Measurements from ENCODE around the gene RIPOR3.
"Not testable (repeated sequence)": the region's sequence is repeated elsewhere in the genome, so short reads cannot be mapped to it uniquely, and the experiment has no call there.

The RIPOR3 gene

GRCh38 chr20:50602432-50603088 is 88.8 kb downstream of the RIPOR3 start:
- no peak for DNase-seq

GRCh38 chr20:50601511-50602431 is 89.6 kb downstream of the RIPOR3 start:
- DNase-seq: no peak

- no peak for DNase-seq
Observed at GRCh38 chr20:50600281-50600895, 91.0 kb downstream of the RIPOR3 start.

- not testable (repeated sequence) for DNase-seq
Observed at GRCh38 chr20:50598768-50599167, 92.6 kb downstream of the RIPOR3 start.

GRCh38 chr20:50598074-50598473 is 93.3 kb downstream of the RIPOR3 start:
- no peak for DNase-seq

GRCh38 chr20:50597406-50597969 is 93.9 kb downstream of the RIPOR3 start:
- DNase-seq: no peak

GRCh38 chr20:50596694-50597021 is 94.7 kb downstream of the RIPOR3 start:
- no peak for DNase-seq

GRCh38 chr20:50595988-50596693 is 95.2 kb downstream of the RIPOR3 start:
- DNase-seq: no peak

GRCh38 chr20:50595433-50595895 is 95.9 kb downstream of the RIPOR3 start:
- no peak for DNase-seq

- DNase-seq: no peak
Observed at GRCh38 chr20:50594591-50595432, 96.5 kb downstream of the RIPOR3 start.

GRCh38 chr20:50594231-50594590 is 97.1 kb downstream of the RIPOR3 start:
- DNase-seq: no peak

GRCh38 chr20:50593005-50593335 is 98.4 kb downstream of the RIPOR3 start:
- DNase-seq: no peak

GRCh38 chr20:50592282-50593004 is 98.9 kb downstream of the RIPOR3 start:
- no peak for DNase-seq

GRCh38 chr20:50591233-50591852 is 100.0 kb downstream of the RIPOR3 start:
- no peak for DNase-seq

GRCh38 chr20:50590348-50590664 is 101.0 kb downstream of the RIPOR3 start:
- no peak for DNase-seq

GRCh38 chr20:50589548-50590347 is 101.6 kb downstream of the RIPOR3 start:
- no peak for DNase-seq

- peak; percentile 66 for DNase-seq
Observed at GRCh38 chr20:50588034-50588736, 103.2 kb downstream of the RIPOR3 start.

- DNase-seq: no peak
Observed at GRCh38 chr20:50587291-50587961, 103.9 kb downstream of the RIPOR3 start.
